SK-N-SH (cell line): Measurements from ENCODE around the gene PRXL2B. TPM values are rescaled to one million over a fixed set of nuclear protein-coding genes. Genes with fewer than 3 reads are reported as not detected.

Experiments used
- CTCF ChIA-PET: fragments of 300-600, 350-600 bp; formaldehyde crosslinking; extraction: SDS; loops from one replicate; lab custom pipeline; 2021; lab: Yijun Ruan, JAX
- POLR2A ChIA-PET: fragments of 350-600 bp; sonication (Branson Sonifier 250); formaldehyde crosslinking; extraction: SDS; loops from one replicate; lab custom pipeline; 2020; ENCODE audit warnings: antibody characterized with exemption, inconsistent platforms; lab: Yijun Ruan, JAX
- DNase-seq: peaks from one replicate; pipeline ENCODE4 v3.0.0; 2012
- H2AFZ ChIP-seq: fragments of 200-600 bp; sonication (generic); 2 replicates; pipeline ENCODE4 v1.8.1; 2016; ENCODE audit warnings: antibody characterized with exemption, mild to moderate bottlenecking, low read depth
- H3F3A ChIP-seq: fragments of 200-600 bp; sonication (generic); replicated peaks from 2 replicates; pipeline ENCODE3; 2016; ENCODE audit warnings: antibody characterized with exemption, mild to moderate bottlenecking; ENCODE audit not compliant: insufficient read depth
- H3K27ac ChIP-seq, 2 experiments: fragments of 200-500 bp in 1 of 2; fragments of 200-600 bp in 1 of 2; sonication (Bioruptor generic) in 1 of 2; sonication (generic), shearing (Covaris generic) in 1 of 2; 2 replicates each; pipeline versions ENCODE4 v1.5.1 to v1.6.1; 2014 to 2016; ENCODE audit warnings: low read depth in 2 of 2, inconsistent platforms in 1 of 2, low read length in 1 of 2, mild to moderate bottlenecking in 1 of 2, mixed read lengths in 1 of 2
- H3K27me3 ChIP-seq: fragments of 200-600 bp; sonication (generic), shearing (Covaris generic); 2 replicates; pipeline ENCODE4 v1.6.1; 2016; ENCODE audit warnings: mixed run types; ENCODE audit not compliant: insufficient read depth
- H3K36me3 ChIP-seq, 2 experiments: fragments of 200-500 bp in 1 of 2; fragments of 200-600 bp in 1 of 2; sonication (Bioruptor generic) in 1 of 2; sonication (generic) in 1 of 2; replicated peaks in 1 of 2; 2 replicates each; pipeline versions ENCODE3 to v1.5.1; 2014 to 2016; ENCODE audit warnings: low read length in 1 of 2, mild to moderate bottlenecking in 1 of 2; ENCODE audit not compliant: insufficient read depth in 2 of 2, control insufficient read depth in 1 of 2
- H3K4me1 ChIP-seq, 2 experiments: fragments of 200-500 bp in 1 of 2; fragments of 200-600 bp in 1 of 2; sonication (Bioruptor generic) in 1 of 2; sonication (generic), shearing (Covaris generic) in 1 of 2; 2 replicates each; pipeline versions ENCODE4 v1.5.1 to v1.6.1; 2014 to 2016; ENCODE audit warnings: low read depth in 1 of 2, low read length in 1 of 2, mixed run types in 1 of 2; ENCODE audit not compliant: insufficient read depth in 2 of 2, control insufficient read depth in 1 of 2
- H3K4me2 ChIP-seq: fragments of 200-600 bp; sonication (generic), shearing (Covaris generic); 2 replicates; pipeline ENCODE4 v1.6.1; 2017; ENCODE audit warnings: mixed run types
- H3K4me3 ChIP-seq, 2 experiments: fragments of 200-500 bp in 1 of 2; fragments of 200-600 bp in 1 of 2; sonication (Bioruptor generic) in 1 of 2; sonication (generic), shearing (Covaris generic) in 1 of 2; 2 replicates each; pipeline versions ENCODE4 v1.5.1 to v1.8.1; 2014 to 2016; ENCODE audit warnings: low read depth in 2 of 2, inconsistent platforms in 1 of 2, low read length in 1 of 2, mild to moderate bottlenecking in 1 of 2, mixed read lengths in 1 of 2, moderate library complexity in 1 of 2
- H3K79me2 ChIP-seq: fragments of 200-600 bp; sonication (generic); 2 replicates; pipeline ENCODE4 v1.8.1; 2017; ENCODE audit warnings: mild to moderate bottlenecking; ENCODE audit not compliant: insufficient read depth
- H3K9ac ChIP-seq: fragments of 200-600 bp; sonication (generic); 2 replicates; pipeline ENCODE4 v1.6.1; 2017; ENCODE audit warnings: mixed run types
- H3K9me2 ChIP-seq: fragments of 200-600 bp; sonication (generic); 2 replicates; pipeline ENCODE4 v1.6.1; 2017; ENCODE audit warnings: mixed run types
- H3K9me3 ChIP-seq: fragments of 200-600 bp; sonication (generic); 2 replicates; pipeline ENCODE4 v1.6.1; 2017; ENCODE audit warnings: mixed run types, mild to moderate bottlenecking, moderate library complexity
- H4K20me1 ChIP-seq: fragments of 200-600 bp; sonication (generic); 2 replicates; pipeline ENCODE4 v1.6.1; 2017; ENCODE audit warnings: mild to moderate bottlenecking, mixed run types; ENCODE audit not compliant: insufficient read depth
- EZH2phosphoT487 ChIP-seq: fragments of 200-600 bp; sonication (generic); IDR thresholded peaks from 2 replicates; pipeline ENCODE4 v1.6.1; 2017; ENCODE audit warnings: low read depth, mixed run types, mild to moderate bottlenecking, antibody characterized with exemption, moderate library complexity, borderline replicate concordance
- FOSL2 ChIP-seq: IDR thresholded peaks from 2 replicates; pipeline ENCODE4 v1.4.0; 2012; ENCODE audit warnings: low read depth, mild to moderate bottlenecking, moderate library complexity, borderline replicate concordance
- FOXJ3 ChIP-seq: sonication (generic); formaldehyde crosslinking; IDR thresholded peaks from 2 replicates; pipeline ENCODE4 v1.5.1; 2020; ENCODE audit warnings: mild to moderate bottlenecking, missing genetic modification reagents
- FOXM1 ChIP-seq: IDR thresholded peaks from 2 replicates; pipeline ENCODE4 v1.4.0; 2012; ENCODE audit warnings: low read depth, mild to moderate bottlenecking
- IRF3 ChIP-seq: fragments of 150-350 bp; IDR thresholded peaks from 2 replicates; pipeline ENCODE4 v1.6.1; 2016; ENCODE audit warnings: mild to moderate bottlenecking, low read depth, low read length
- USF2 ChIP-seq: fragments of 150-350 bp; IDR thresholded peaks from 2 replicates; pipeline ENCODE4 v1.6.1; 2017; ENCODE audit warnings: antibody characterized with exemption, low read length, low read depth, borderline replicate concordance
- ZBTB33 ChIP-seq: IDR thresholded peaks from 2 replicates; pipeline ENCODE4 v1.4.0; 2012; ENCODE audit warnings: low read depth, borderline replicate concordance
- WGBS: methylation state at CpG from one replicate; pipeline ENCODE4 v1.1.6; 2017; ENCODE audit warnings: low lambda C conversion rate; 5-methylcytosine and 5-hydroxymethylcytosine counted together
- polyA plus RNA-seq, 3 experiments: library from polyadenylated mRNA; depleted of rRNA; stranded (reverse); fragments of >200 nt; gene quantifications; 2 replicates each; pipeline ENCODE4 v1.2.3, GENCODE V29; 2012

Gene PRXL2B
- polyA plus RNA-seq, 1 of the 3 experiments (the other 2 are of a cell fraction): 33.7 TPM

- Histone ChIP-seq H3K79me2 (peaks cover 10% of the 10 kb centered on the region; the same call in 1 of the 2 replicates), H3K4me2 (no peak overlapping the region), H3F3A (no peaks in the 10 kb centered on the region), H4K20me1 (no peaks in the 10 kb centered on the region), H3K9ac (no peak overlapping the region), H3K36me3 (no peaks in the 10 kb centered on the region)
- CTCF ChIA-PET: interaction anchor here (0.6 to 1.1 kb wide), 2 partner anchors 24 to 97 kb away, joined by 3 read pairs; no protein-coding TSS in a partner anchor
- TF ChIP-seq EZH2phosphoT487 (no peak), IRF3 (no peak), USF2 (no peak), FOSL2 (no peak), FOXJ3 (CRISPR knock-in tag) (no peak), ZBTB33 (no peak), FOXM1 (no peak)
- TF ChIP-seq, all 33 proteins: peak for 0
- Histone ChIP-seq H3K27me3 (no peaks in the 10 kb centered on the region), H3K9me2 (no peaks in the 10 kb centered on the region), H3K27ac (no peak overlapping the region), H3K4me3 (no peak overlapping the region), H3K4me1 (peaks cover 0 to 22% of the 10 kb centered on the region in 2 experiments; a peak in 1 of 4 replicates), H2AFZ (no peak overlapping the region), H3K9me3 (no peaks in the 10 kb centered on the region)
- POLR2A ChIA-PET: interaction anchor here (0.8 kb wide), 1 partner anchor 30 kb away, joined by 4 read pairs; no protein-coding TSS in a partner anchor
- WGBS: 100% methylated on average over 1 of the region's 3 CpGs
- no peak for DNase-seq
Measured at GRCh38 chr1:2640626-2641025, 54.0 kb downstream of the PRXL2B start.

Other genes starting within 250 kb of the PRXL2B start
- gene MORN1, start 195.2 kb upstream of the PRXL2B start, polyA plus RNA-seq (2012; rRNA removed): 13.7 and 16.3 TPM in 2 replicates
- gene RER1, start 194.9 kb upstream of the PRXL2B start, polyA plus RNA-seq (2012; rRNA removed): 181 and 189 TPM in 2 replicates
- 25.7 and 28.6 TPM in 2 replicates for gene PEX10, start 174.2 kb upstream of the PRXL2B start, polyA plus RNA-seq (2012; rRNA removed)
- 0.08 and 0.18 TPM in 2 replicates for gene PLCH2, start 110.5 kb upstream of the PRXL2B start, polyA plus RNA-seq (2012; rRNA removed)
- 15.1 and 16.6 TPM in 2 replicates for gene PANK4, start 60.2 kb upstream of the PRXL2B start, polyA plus RNA-seq (2012; rRNA removed)
- gene HES5, start 56.5 kb upstream of the PRXL2B start, polyA plus RNA-seq (2012; rRNA removed): 0.03 and 0.05 TPM in 2 replicates
- gene TNFRSF14, start 30.4 kb upstream of the PRXL2B start, polyA plus RNA-seq (2012; rRNA removed): 0.19 and 0.28 TPM in 2 replicates
- gene MMEL1, start 46.2 kb downstream of the PRXL2B start, polyA plus RNA-seq (2012; rRNA removed): 0.16 and 0.26 TPM in 2 replicates
- 0.16 TPM in 2 replicates for gene TTC34, start 214.9 kb downstream of the PRXL2B start, polyA plus RNA-seq (2012; rRNA removed)